HG03066 (cell line): ENCODE data around the gene URB1.
A peak's percentile ranks its signal among the peaks of the same experiment; 100 is the strongest.
"Not testable (repeated sequence)": the region's sequence is repeated elsewhere in the genome, so short reads cannot be mapped to it uniquely, and the experiment has no call there.

Experiments
- ATAC-seq: cut with Tn5 transposase; IDR thresholded peaks from one replicate; pipeline ENCODE4 v1.9.1; 2021; ENCODE audit warnings: low read depth; ENCODE audit not compliant: unreplicated experiment

Gene URB1

GRCh38 chr21:32303385-32303784 lies 89.4 kb downstream of the URB1 start:
- no peak for ATAC-seq

- no peak for ATAC-seq
Observed at GRCh38 chr21:32302560-32302959, 90.3 kb downstream of the URB1 start.

GRCh38 chr21:32301596-32301995 lies 91.2 kb downstream of the URB1 start:
- ATAC-seq = no peak

GRCh38 chr21:32300117-32300681 lies 92.6 kb downstream of the URB1 start:
- ATAC-seq = no peak

- no peak for ATAC-seq
Observed at GRCh38 chr21:32299695-32300094, 93.1 kb downstream of the URB1 start.

GRCh38 chr21:32298658-32299081 lies 94.1 kb downstream of the URB1 start, which contains the start of gene MRAP:
Gene MRAP (plus strand): TSS chr21:32298855. CDS start chr21:32298972, 117 bp downstream.
- no peak for ATAC-seq

- no peak for ATAC-seq
Observed at GRCh38 chr21:32298148-32298559, 94.7 kb downstream of the URB1 start.

- no peak for ATAC-seq
Observed at GRCh38 chr21:32297449-32297848, 95.4 kb downstream of the URB1 start.

- ATAC-seq = no peak
Observed at GRCh38 chr21:32285476-32285875, 107.3 kb downstream of the URB1 start.

GRCh38 chr21:32282992-32283391 lies 109.8 kb downstream of the URB1 start:
- ATAC-seq = no peak

GRCh38 chr21:32281531-32281930 lies 111.3 kb downstream of the URB1 start:
- no peak for ATAC-seq

GRCh38 chr21:32279377-32279680 lies 113.5 kb downstream of the URB1 start:
- peak; percentile 33 for ATAC-seq

GRCh38 chr21:32278518-32279376 lies 114.1 kb downstream of the URB1 start, which contains the start of gene MIS18A:
Gene MIS18A (minus strand): TSS chr21:32279049. CDS start chr21:32279014, 35 bp downstream.
- ATAC-seq = peak; percentile 94

- no peak for ATAC-seq
Observed at GRCh38 chr21:32278103-32278502, 114.7 kb downstream of the URB1 start.

GRCh38 chr21:32276671-32277070 lies 116.1 kb downstream of the URB1 start:
- ATAC-seq = no peak

- no peak for ATAC-seq
Observed at GRCh38 chr21:32270748-32271147, 122.1 kb downstream of the URB1 start.

- not testable (repeated sequence) for ATAC-seq
Observed at GRCh38 chr21:32265321-32265720, 127.5 kb downstream of the URB1 start.

- no peak for ATAC-seq
Observed at GRCh38 chr21:32261929-32262328, 130.9 kb downstream of the URB1 start.
